Body of pancreas (tissue), 4 donors: ENCODE results near the gene MNAT1. TPM values are rescaled to one million over a fixed set of nuclear protein-coding genes. Genes with fewer than 3 reads are reported as not detected.
"Not testable (repeated sequence)": the region's sequence is repeated elsewhere in the genome, so short reads cannot be mapped to it uniquely, and the experiment has no call there.

Experiments used
- ATAC-seq: fragments of 150-250 bp; one replicate; pipeline ENCODE4 v1.9.1; 2016
- DNase-seq, 4 donors: peaks; one replicate each; pipeline ENCODE4 v3.0.0-alpha.2; 2019
- H3K27ac ChIP-seq, 4 donors: fragments of 200-600 bp; sonication (generic); 1 replicate in 3 of 4; 2 replicates in 1 of 4; pipeline versions ENCODE4 v1.5.1 to v1.6.1; 2016 to 2019; ENCODE audit warnings: mild to moderate bottlenecking in 1 of 4, mixed read lengths in 1 of 4, moderate library complexity in 1 of 4
- H3K27me3 ChIP-seq, 2 donors: fragments of 200-600 bp; sonication (generic); one replicate each; pipeline ENCODE4 v1.6.0; 2016; ENCODE audit warnings: mild to moderate bottlenecking in 1 of 2
- H3K36me3 ChIP-seq, 2 donors: fragments of 200-600 bp; sonication (generic); replicated peaks in 1 of 2; 2 replicates each; pipeline ENCODE4 v1.5.1; 2016; ENCODE audit warnings: low read depth in 2 of 2; ENCODE audit not compliant: insufficient read depth in 1 of 2
- H3K4me1 ChIP-seq: fragments of 200-600 bp; sonication (generic); one replicate; pipeline ENCODE4 v1.6.0; 2016
- H3K4me3 ChIP-seq, 2 donors: fragments of 200-600 bp; sonication (generic); 1 replicate in 1 of 2; 2 replicates in 1 of 2; pipeline ENCODE4 v1.5.1; 2016 to 2019
- H3K9me3 ChIP-seq, 3 donors: fragments of 200-600 bp; sonication (generic); 1 replicate in 2 of 3; 2 replicates in 1 of 3; pipeline ENCODE4 v1.5.1; 2016
- POLR2A ChIP-seq, 3 donors: fragments of 450-650 bp; IDR thresholded peaks; one replicate each; pipeline ENCODE4 v1.6.1; 2016; ENCODE audit warnings: antibody characterized with exemption in 3 of 3, mild to moderate bottlenecking in 2 of 3
- WGBS, 2 donors: methylation state at CpG; one replicate each; pipeline ENCODE4 v1.1.5; 2017; 5-methylcytosine and 5-hydroxymethylcytosine counted together
- intact Hi-C: fragments of 100-400 bp; cut with DNase I; formaldehyde crosslinking; loops from one replicate; pipeline ENCODE4 v1.15.1; 2023
- total RNA-seq, 2 donors: library from RNA; depleted of rRNA; stranded (reverse); fragments of >200 nt; gene quantifications; one replicate each; pipeline ENCODE4 v1.1.0, GENCODE V29; 2016
- TF ChIP-seq, protein P1 (sequence below), 7 experiments: fragments of 450-650 bp in 4 of 7; fragments of 200-600 bp in 3 of 7; sonication (generic) in 3 of 7; IDR thresholded peaks; one replicate each; pipeline ENCODE4 v1.5.1; 2016 to 2019; ENCODE audit warnings: antibody characterized with exemption in 7 of 7

MNAT1 gene
- total RNA-seq, 2 donors from 2014 or later: 14.0 to 37.2 TPM

- H3K27me3 ChIP-seq: no peaks in the 10 kb centered on the region
- H3K36me3 ChIP-seq: no peaks in the 10 kb centered on the region
- no peak overlapping the region for H3K27ac ChIP-seq
- no peaks in the 10 kb centered on the region for H3K9me3 ChIP-seq
- ATAC-seq (no peak), DNase-seq (no peak)
- intact Hi-C loops: no loop called here
- 96 to 97% methylated on average over 1 of the region's 1 CpG for WGBS, 2 donors
- no peaks in the 10 kb centered on the region for H3K4me1 ChIP-seq
- H3K4me3 ChIP-seq: no peak overlapping the region
- TF ChIP-seq, protein P1, sequence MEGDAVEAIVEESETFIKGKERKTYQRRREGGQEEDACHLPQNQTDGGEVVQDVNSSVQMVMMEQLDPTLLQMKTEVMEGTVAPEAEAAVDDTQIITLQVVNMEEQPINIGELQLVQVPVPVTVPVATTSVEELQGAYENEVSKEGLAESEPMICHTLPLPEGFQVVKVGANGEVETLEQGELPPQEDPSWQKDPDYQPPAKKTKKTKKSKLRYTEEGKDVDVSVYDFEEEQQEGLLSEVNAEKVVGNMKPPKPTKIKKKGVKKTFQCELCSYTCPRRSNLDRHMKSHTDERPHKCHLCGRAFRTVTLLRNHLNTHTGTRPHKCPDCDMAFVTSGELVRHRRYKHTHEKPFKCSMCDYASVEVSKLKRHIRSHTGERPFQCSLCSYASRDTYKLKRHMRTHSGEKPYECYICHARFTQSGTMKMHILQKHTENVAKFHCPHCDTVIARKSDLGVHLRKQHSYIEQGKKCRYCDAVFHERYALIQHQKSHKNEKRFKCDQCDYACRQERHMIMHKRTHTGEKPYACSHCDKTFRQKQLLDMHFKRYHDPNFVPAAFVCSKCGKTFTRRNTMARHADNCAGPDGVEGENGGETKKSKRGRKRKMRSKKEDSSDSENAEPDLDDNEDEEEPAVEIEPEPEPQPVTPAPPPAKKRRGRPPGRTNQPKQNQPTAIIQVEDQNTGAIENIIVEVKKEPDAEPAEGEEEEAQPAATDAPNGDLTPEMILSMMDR (IDR thresholded peaks at IDR 0.05): no peak
- TF ChIP-seq POLR2A (IDR thresholded peaks at IDR 0.05): no peak
Measured at GRCh38 chr14:60840313-60840712, 105.8 kb downstream of the MNAT1 start.

DNA sequence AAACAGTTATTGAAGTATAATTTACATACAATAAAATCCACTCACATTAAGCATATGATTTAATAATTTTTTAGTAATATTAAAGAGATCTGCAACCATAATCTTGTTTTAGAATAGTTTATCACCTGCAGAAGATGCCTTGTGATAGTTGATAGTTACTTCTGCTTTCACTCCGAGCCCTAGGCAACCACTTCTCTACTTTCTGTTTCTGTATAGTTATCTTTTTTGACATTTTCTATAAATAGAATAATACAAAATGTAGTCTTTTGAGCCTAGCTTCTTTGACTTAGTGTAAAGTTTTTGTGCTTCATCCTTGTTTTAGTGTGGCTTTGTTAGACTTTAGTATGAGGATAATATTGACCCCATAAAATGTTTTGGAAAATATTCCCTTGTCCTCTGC, 111.0 kb downstream of the MNAT1 start:
- ATAC-seq (no peak), DNase-seq (no peak)
- Histone ChIP-seq H3K27me3 (no peaks in the 10 kb centered on the region), H3K27ac (no peak overlapping the region), H3K9me3 (no peaks in the 10 kb centered on the region), H3K4me3 (no peak overlapping the region), H3K36me3 (no peaks in the 10 kb centered on the region), H3K4me1 (no peaks in the 10 kb centered on the region)
- intact Hi-C loops: no loop called here
- TF ChIP-seq, protein P1 (IDR thresholded peaks at IDR 0.05): no peak
- no peak for TF ChIP-seq POLR2A (IDR thresholded peaks at IDR 0.05)
- WGBS, 2 donors: 38 to 97% methylated on average over 1 of the region's 1 CpG

DNA sequence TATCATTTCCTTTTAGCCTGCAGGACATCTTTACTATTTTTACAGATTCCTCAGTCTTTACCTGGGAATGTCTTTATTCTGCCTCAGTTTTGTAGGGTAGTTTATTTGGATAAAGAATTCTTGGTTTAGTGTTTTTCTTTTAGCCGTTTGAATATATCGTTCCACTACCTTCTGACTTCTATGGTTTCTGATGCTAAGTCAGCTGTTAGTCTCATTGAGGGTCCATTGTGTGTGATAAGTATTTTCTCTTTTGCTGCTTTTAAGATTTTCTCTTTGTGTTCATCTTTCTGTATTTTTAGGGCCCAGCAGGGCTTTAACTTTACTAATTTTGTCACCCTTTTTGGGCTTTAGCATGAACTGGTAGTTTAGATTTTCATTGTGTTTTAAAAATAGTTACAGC, 113.5 kb downstream of the MNAT1 start:
- no peaks in the 10 kb centered on the region for H3K4me1 ChIP-seq
- no peak for DNase-seq
- intact Hi-C loops: no loop called here
- ATAC-seq: no peak
- TF ChIP-seq, protein P1 (IDR thresholded peaks at IDR 0.05): no peak
- TF ChIP-seq POLR2A (IDR thresholded peaks at IDR 0.05): no peak
- H3K27ac ChIP-seq: no peak overlapping the region
- no peaks in the 10 kb centered on the region for H3K9me3 ChIP-seq
- WGBS, 2 donors: 97 to 100% methylated on average over 2 of the region's 2 CpGs
- no peaks in the 10 kb centered on the region for H3K27me3 ChIP-seq
- no peak overlapping the region for H3K4me3 ChIP-seq
- no peaks in the 10 kb centered on the region for H3K36me3 ChIP-seq

DNA sequence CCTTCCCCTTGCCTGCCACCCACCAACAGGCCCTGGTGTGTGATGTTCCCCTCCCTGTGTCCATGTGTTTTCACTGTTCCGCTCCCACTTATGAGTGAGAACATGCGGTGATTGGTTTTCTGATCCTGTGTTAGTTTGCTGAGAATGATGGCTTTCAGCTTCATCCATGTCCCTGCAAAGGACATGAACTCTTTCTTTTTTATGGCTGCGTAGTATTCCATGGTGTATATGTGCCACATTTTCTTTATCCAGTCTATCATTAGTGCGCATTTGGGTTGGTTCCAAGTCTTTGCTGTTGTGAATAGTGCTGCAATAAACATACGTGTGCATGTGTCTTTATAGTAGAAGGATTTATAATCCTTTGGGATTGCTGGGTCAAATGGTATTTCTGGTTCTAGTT, 117.1 kb downstream of the MNAT1 start:
- 97 to 98% methylated on average over 5 of the region's 5 CpGs for WGBS, 2 donors
- DNase-seq, H3K4me3 ChIP-seq, H3K4me1 ChIP-seq, H3K36me3 ChIP-seq, intact Hi-C loops, H3K27me3 ChIP-seq, ATAC-seq, H3K9me3 ChIP-seq, H3K27ac ChIP-seq: not testable (repeated sequence)

- ATAC-seq: no peak
- intact Hi-C loops: no loop called here
- Histone ChIP-seq H3K27ac (no peak overlapping the region), H3K36me3 (no peaks in the 10 kb centered on the region), H3K9me3 (no peaks in the 10 kb centered on the region), H3K4me1 (no peaks in the 10 kb centered on the region), H3K27me3 (no peaks in the 10 kb centered on the region), H3K4me3 (no peak overlapping the region)
- WGBS, 2 donors: 81 to 84% methylated on average over 2 of the region's 2 CpGs
- no peak for DNase-seq
- TF ChIP-seq POLR2A (IDR thresholded peaks at IDR 0.05): no peak
- TF ChIP-seq, protein P1 (IDR thresholded peaks at IDR 0.05): no peak
Measured at GRCh38 chr14:60856111-60856510, 121.5 kb downstream of the MNAT1 start.
